Parathyroid adenoma (tissue), 2 donors: ENCODE measurements around the gene HIBADH.

Experiments
- H2AFZ ChIP-seq: fragments of 300-600 bp; sonication (generic); one replicate; pipeline ENCODE4 v1.7.0; 2017; ENCODE audit warnings: antibody characterized with exemption, mild to moderate bottlenecking
- H3K27ac ChIP-seq: fragments of 300-600 bp; sonication (generic); one replicate; pipeline ENCODE4 v1.7.0; 2017
- H3K27me3 ChIP-seq: fragments of 300-600 bp; sonication (generic); one replicate; pipeline ENCODE4 v1.7.0; 2017; ENCODE audit warnings: low read length; ENCODE audit not compliant: control insufficient read depth, insufficient read depth
- H3K36me3 ChIP-seq: fragments of 300-600 bp; sonication (generic); one replicate; pipeline ENCODE4 v1.7.0; 2017; ENCODE audit warnings: low read length; ENCODE audit not compliant: control insufficient read depth, insufficient read depth
- H3K4me1 ChIP-seq: fragments of 300-600 bp; sonication (generic); one replicate; pipeline ENCODE4 v1.7.0; 2017; ENCODE audit warnings: control low read depth
- H3K4me2 ChIP-seq: fragments of 300-600 bp; sonication (generic); one replicate; pipeline ENCODE4 v1.7.0; 2017; ENCODE audit warnings: low read length
- H3K4me3 ChIP-seq: fragments of 300-600 bp; sonication (generic); one replicate; pipeline ENCODE4 v1.7.0; 2017; ENCODE audit warnings: low read depth, low read length
- H3K79me2 ChIP-seq: fragments of 300-600 bp; sonication (generic); one replicate; pipeline ENCODE4 v1.7.0; 2017; ENCODE audit warnings: control low read depth
- H3K9ac ChIP-seq: fragments of 300-600 bp; sonication (generic); one replicate; pipeline ENCODE4 v1.7.0; 2017; ENCODE audit warnings: mild to moderate bottlenecking
- H3K9me3 ChIP-seq: fragments of 300-600 bp; sonication (generic); one replicate; pipeline ENCODE4 v1.7.0; 2017; ENCODE audit warnings: low read length; ENCODE audit not compliant: control insufficient read depth
- CTCF ChIP-seq: fragments of 300-600 bp; sonication (generic); IDR thresholded peaks from one replicate; pipeline ENCODE4 v1.7.0; 2017; ENCODE audit warnings: antibody characterized with exemption, mild to moderate bottlenecking
- donor health status: primary hyperparathyroidism.

The HIBADH gene

GRCh38 chr7:27590416-27590815, 72.3 kb downstream of the HIBADH start:
- no peak overlapping the region for H3K4me2 ChIP-seq
- H3K9me3 ChIP-seq: no peaks in the 10 kb centered on the region
- no peak for TF ChIP-seq CTCF
- H3K36me3 ChIP-seq: no peaks in the 10 kb centered on the region
- no peak overlapping the region for H3K4me3 ChIP-seq
- H3K4me1 ChIP-seq: no peaks in the 10 kb centered on the region
- no peak overlapping the region for H3K9ac ChIP-seq
- no peaks in the 10 kb centered on the region for H3K79me2 ChIP-seq
- no peak overlapping the region for H2AFZ ChIP-seq
- H3K27ac ChIP-seq: no peak overlapping the region
- H3K27me3 ChIP-seq: no peaks in the 10 kb centered on the region

GRCh38 chr7:27587429-27587828, 75.3 kb downstream of the HIBADH start:
- H2AFZ ChIP-seq: no peak overlapping the region
- H3K4me3 ChIP-seq: no peak overlapping the region
- no peak for TF ChIP-seq CTCF
- no peak overlapping the region for H3K9ac ChIP-seq
- no peaks in the 10 kb centered on the region for H3K4me1 ChIP-seq
- no peak overlapping the region for H3K27ac ChIP-seq
- H3K36me3 ChIP-seq: no peaks in the 10 kb centered on the region
- no peaks in the 10 kb centered on the region for H3K9me3 ChIP-seq
- H3K27me3 ChIP-seq: no peaks in the 10 kb centered on the region
- no peak overlapping the region for H3K4me2 ChIP-seq
- no peaks in the 10 kb centered on the region for H3K79me2 ChIP-seq

- Histone ChIP-seq H3K4me3 (no peak overlapping the region), H3K9ac (no peak overlapping the region), H3K79me2 (no peaks in the 10 kb centered on the region)
These were observed 75.9 kb downstream of the HIBADH start for GRCh38 chr7:27586825-27587224.

GRCh38 chr7:27585781-27586447, 76.8 kb downstream of the HIBADH start:
- no peaks in the 10 kb centered on the region for H3K79me2 ChIP-seq
- no peaks in the 10 kb centered on the region for H3K4me1 ChIP-seq
- no peaks in the 10 kb centered on the region for H3K9me3 ChIP-seq
- TF ChIP-seq CTCF: no peak
- H3K27ac ChIP-seq: no peak overlapping the region
- no peak overlapping the region for H3K4me3 ChIP-seq
- H3K4me2 ChIP-seq: no peak overlapping the region
- H3K27me3 ChIP-seq: no peaks in the 10 kb centered on the region
- no peaks in the 10 kb centered on the region for H3K36me3 ChIP-seq
- no peak overlapping the region for H2AFZ ChIP-seq
- H3K9ac ChIP-seq: no peak overlapping the region

More at GRCh38 chr7:27586825-27587224, 75.9 kb downstream of the HIBADH start:
- no peaks in the 10 kb centered on the region for H3K4me1 ChIP-seq
- no peak overlapping the region for H3K4me2 ChIP-seq
- H3K9me3 ChIP-seq: no peaks in the 10 kb centered on the region
- no peak overlapping the region for H2AFZ ChIP-seq
- no peak for TF ChIP-seq CTCF
- no peak overlapping the region for H3K27ac ChIP-seq
- no peaks in the 10 kb centered on the region for H3K36me3 ChIP-seq
- no peaks in the 10 kb centered on the region for H3K27me3 ChIP-seq

- TF ChIP-seq CTCF: no peak
- H3K4me2 ChIP-seq: no peak overlapping the region
- H3K27ac ChIP-seq: no peak overlapping the region
- no peaks in the 10 kb centered on the region for H3K4me1 ChIP-seq
- no peaks in the 10 kb centered on the region for H3K27me3 ChIP-seq
- H3K79me2 ChIP-seq: no peaks in the 10 kb centered on the region
- no peaks in the 10 kb centered on the region for H3K36me3 ChIP-seq
- no peak overlapping the region for H3K4me3 ChIP-seq
- H3K9me3 ChIP-seq: no peaks in the 10 kb centered on the region
- H3K9ac ChIP-seq: no peak overlapping the region
- no peak overlapping the region for H2AFZ ChIP-seq
These were observed 80.8 kb downstream of the HIBADH start for GRCh38 chr7:27581906-27582305.
